ENCODE data around the gene AUTS2.

- TF ChIP-seq CTCF (IDR thresholded peaks at IDR 0.05; ENCODE audit: insufficient read depth, low read length, poor library complexity, severe bottlenecking) = no peak
- TF ChIP-seq EZH2phosphoT487 (conservative IDR thresholded peaks at IDR 0.05; ENCODE audit: low read length) = no peak
Observed at GRCh38 chr7:69761290-69761922, 163.1 kb downstream of the AUTS2 start.

Measured in SU-DHL-6 (cell line).